B cell (primary cell): ENCODE measurements around the gene GSTO2. TPM values are rescaled to one million over a fixed set of nuclear protein-coding genes. Genes with fewer than 3 reads are reported as not detected.

Source experiments
- ATAC-seq: fragments of 200-7000 bp; cut with Tn5 transposase; one replicate; pipeline ENCODE4 v1.10.0; 2021; ENCODE audit warnings: low read depth, mild to moderate bottlenecking, moderate number of reproducible peaks, moderate library complexity
- CTCF ChIA-PET: fragments of 350-600 bp; sonication (Branson Sonifier 250); formaldehyde crosslinking; loops from one replicate; lab custom pipeline; 2021; ENCODE audit warnings: antibody characterized with exemption, inconsistent platforms; lab: Charles Lee
- POLR2A ChIA-PET: fragments of 350-600 bp; sonication (Branson Sonifier 250); formaldehyde crosslinking; loops from one replicate; lab custom pipeline; 2021; ENCODE audit warnings: antibody characterized with exemption; lab: Charles Lee
- DNase-seq: peaks from one replicate; pipeline ENCODE4 v3.0.0; 2013
- H2AFZ ChIP-seq: 2 replicates; pipeline ENCODE4 v1.6.1; 2012; ENCODE audit warnings: mild to moderate bottlenecking, low read depth, low read length; ENCODE audit not compliant: insufficient read depth, poor library complexity, severe bottlenecking
- H3K27ac ChIP-seq, 2 donors: 1 replicate in 1 of 2; 2 replicates in 1 of 2; pipeline ENCODE4 v1.5.1; 2012 to 2013; ENCODE audit warnings: low read length in 2 of 2, mild to moderate bottlenecking in 2 of 2, moderate library complexity in 1 of 2
- H3K27me3 ChIP-seq, 4 experiments: fragments of 200-600 bp in 1 of 4; sonication (generic) in 1 of 4; replicated peaks in 1 of 4; 1 replicate in 2 of 4; 2 replicates in 2 of 4; pipeline versions ENCODE4 v1.6.1 to v1.7.0; 2013 to 2016; ENCODE audit warnings: low read length in 3 of 4, mild to moderate bottlenecking in 2 of 4, mixed read lengths in 1 of 4, moderate library complexity in 1 of 4; ENCODE audit not compliant: insufficient read depth in 4 of 4, control insufficient read depth in 3 of 4; ENCODE audit errors: control extremely low read depth in 1 of 4
- H3K36me3 ChIP-seq, 2 experiments: replicated peaks in 1 of 2; 1 replicate in 1 of 2; 2 replicates in 1 of 2; pipeline versions ENCODE4 v1.6.1 to v1.7.1; 2013; ENCODE audit warnings: low read length in 1 of 2; ENCODE audit not compliant: insufficient read depth in 2 of 2, control insufficient read depth in 1 of 2; ENCODE audit errors: control extremely low read depth in 1 of 2, extremely low read depth in 1 of 2
- H3K4me1 ChIP-seq, 2 donors: fragments of 200-600 bp in 1 of 2; sonication (generic) in 1 of 2; 1 replicate in 1 of 2; 2 replicates in 1 of 2; pipeline versions ENCODE4 v1.5.1 to v1.6.1; 2013 to 2017; ENCODE audit warnings: low read length in 2 of 2; ENCODE audit not compliant: control insufficient read depth in 2 of 2, insufficient read depth in 2 of 2
- H3K4me2 ChIP-seq: replicated peaks from 2 replicates; pipeline ENCODE3; 2012; ENCODE audit warnings: mild to moderate bottlenecking, low read depth, low read length; ENCODE audit not compliant: poor library complexity, severe bottlenecking
- H3K4me3 ChIP-seq, 5 experiments: fragments of 200-600 bp in 1 of 5; sonication (generic) in 1 of 5; 1 replicate in 3 of 5; 2 replicates in 2 of 5; pipeline versions ENCODE4 v1.5.1 to v1.7.0; 2011 to 2016; ENCODE audit warnings: low read length in 4 of 5, mild to moderate bottlenecking in 4 of 5, low read depth in 2 of 5, control low read depth in 1 of 5, moderate library complexity in 1 of 5; ENCODE audit not compliant: insufficient read depth in 1 of 5; ENCODE audit errors: control extremely low read depth in 1 of 5, extremely low read depth in 1 of 5
- H3K79me2 ChIP-seq: fragments of 200-600 bp; sonication (generic); one replicate; pipeline ENCODE4 v1.6.0; 2016; ENCODE audit warnings: low read length; ENCODE audit not compliant: control insufficient read depth, insufficient read depth
- H3K9ac ChIP-seq: fragments of 200-600 bp; sonication (generic); 2 replicates; pipeline ENCODE4 v1.6.1; 2017; ENCODE audit warnings: mild to moderate bottlenecking, low read length, moderate library complexity
- H3K9me3 ChIP-seq, 3 donors: one replicate each; pipeline versions ENCODE4 v1.6.1 to v1.7.1; 2013; ENCODE audit warnings: low read length in 2 of 3; ENCODE audit not compliant: control insufficient read depth in 2 of 3, insufficient read depth in 1 of 3; ENCODE audit errors: control extremely low read depth in 1 of 3
- H4K20me1 ChIP-seq: 2 replicates; pipeline ENCODE4 v1.6.0; 2012; ENCODE audit warnings: mild to moderate bottlenecking, low read length; ENCODE audit not compliant: insufficient read depth, control insufficient read depth, poor library complexity, severe bottlenecking
- H3K27ac Mint-ChIP-seq: one replicate; pipeline ENCODE4 v1.8.0; 2021; ENCODE audit warnings: mixed read lengths
- H3K27me3 Mint-ChIP-seq: one replicate; pipeline ENCODE4 v1.8.0; 2021; ENCODE audit warnings: mixed read lengths
- H3K4me1 Mint-ChIP-seq: one replicate; pipeline ENCODE4 v1.8.0; 2021; ENCODE audit warnings: mixed read lengths
- H3K4me3 Mint-ChIP-seq: one replicate; pipeline ENCODE4 v1.8.0; 2021; ENCODE audit warnings: mixed read lengths
- H3K9me3 Mint-ChIP-seq: one replicate; pipeline ENCODE4 v1.8.0; 2022; ENCODE audit warnings: mixed read lengths; ENCODE audit not compliant: insufficient read depth
- CTCF ChIP-seq: fragments of 200-600 bp; IDR thresholded peaks from one replicate; pipeline ENCODE4 v1.8.0; 2022; ENCODE audit warnings: antibody characterized with exemption, mild to moderate bottlenecking
- EZH2 ChIP-seq: IDR thresholded peaks from 2 replicates; pipeline ENCODE4 v1.6.1; 2012; ENCODE audit warnings: borderline replicate concordance, low read depth, mild to moderate bottlenecking, moderate library complexity, low read length; ENCODE audit not compliant: insufficient read depth, poor library complexity, severe bottlenecking
- WGBS: methylation state at CpG from one replicate; pipeline ENCODE4 v1.1.5; 2013; ENCODE audit warnings: missing lambda C conversion rate; ENCODE audit not compliant: insufficient coverage; 5-methylcytosine and 5-hydroxymethylcytosine counted together
- intact Hi-C: fragments of 100-400 bp; cut with micrococcal nuclease; formaldehyde crosslinking; loops from one replicate; pipeline ENCODE4 v1.10.0; 2022
- polyA plus RNA-seq: library from polyadenylated mRNA; depleted of rRNA; stranded (reverse); fragments of >200 nt; gene quantifications from 2 replicates; pipeline ENCODE4 v1.2.3, GENCODE V29; 2012
- total RNA-seq, 2 donors: library from RNA; stranded (reverse); fragments of 120-200 nt in 1 of 2; gene quantifications; 1 replicate in 1 of 2; 2 replicates in 1 of 2; pipeline versions ENCODE4 v1.2.3 to v1.2.4, GENCODE V29; 2013 to 2022

GSTO2 gene
- total and polyA plus RNA-seq, 2 donors (not counting 1 experiment from before 2014, with no cell fraction given), result 0.16 to 0.89 TPM

GRCh38 chr10:104333032-104333727, 64.2 kb downstream of the GSTO2 start:
- Mint-ChIP-seq H3K27ac (peak overlapping the region; percentile 59), H3K27me3 (no peaks in the 10 kb centered on the region), H3K4me1 (peaks cover 88% of the 10 kb centered on the region), H3K9me3 (no peaks in the 10 kb centered on the region), H3K4me3 (peak overlapping the region; percentile 13)
- Histone ChIP-seq H3K4me2 (no peak overlapping the region), H3K4me3 (no peak overlapping the region), H3K4me1 (peaks cover 65 to 82% of the 10 kb centered on the region in 2 donors), H4K20me1 (peaks cover 92% of the 10 kb centered on the region), H2AFZ (no peak overlapping the region), H3K27me3 (no peaks in the 10 kb centered on the region), H3K9ac (no peak overlapping the region), H3K27ac (no peak overlapping the region), H3K79me2 (peaks cover 99% of the 10 kb centered on the region), H3K36me3 (peaks cover 0 to 9% of the 10 kb centered on the region in 2 experiments), H3K9me3 (no peaks in the 10 kb centered on the region)
- intact Hi-C loops, result no loop called here
- WGBS, result 100% methylated on average over 3 of the region's 13 CpGs
- DNase-seq (no peak), ATAC-seq (no peak)
- TF ChIP-seq CTCF (no peak), EZH2 (no peak)
- ChIA-PET POLR2A (no interaction called here), CTCF (interaction anchor here (2.4 to 7.8 kb wide), 3 partner anchors 15 to 27 kb away, joined by 6 to 111 read pairs (median 42); partner anchors contain the start of gene CFAP58)

DNA sequence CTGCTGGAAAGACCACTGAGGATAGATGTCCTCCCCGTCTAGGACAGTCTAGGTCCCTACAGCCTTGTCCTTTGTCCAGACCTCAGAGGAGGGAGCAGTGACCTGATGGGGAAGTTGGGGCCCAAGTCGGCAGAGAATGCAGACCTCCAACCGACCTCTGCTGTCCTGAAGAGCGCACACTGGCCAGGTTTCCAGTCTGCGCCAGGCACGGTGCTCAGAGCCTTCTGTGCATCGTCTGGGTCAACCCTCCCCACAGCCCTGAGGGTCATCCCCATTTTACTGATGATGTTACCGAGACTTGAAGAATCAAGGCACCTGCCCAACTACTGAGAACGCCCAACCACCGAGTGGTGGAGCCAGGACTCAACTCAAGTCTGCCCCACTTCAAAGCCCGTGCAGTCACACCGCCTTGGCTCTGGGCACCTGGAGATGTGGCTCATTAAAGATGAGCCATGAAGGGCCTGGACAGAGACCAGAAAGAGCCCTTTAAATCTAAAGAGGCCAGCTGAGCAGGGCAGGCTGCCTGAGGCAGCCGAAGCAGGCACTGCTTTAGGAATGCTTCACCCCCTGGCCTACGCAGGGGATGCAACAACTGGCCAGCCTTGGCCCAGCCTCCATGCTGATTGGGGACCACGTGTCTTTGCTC, 64.9 kb downstream of the GSTO2 start:
- TF ChIP-seq CTCF, result no peak
- no peak for TF ChIP-seq EZH2
- H3K27me3 Mint-ChIP-seq, result no peaks in the 10 kb centered on the region
- ATAC-seq, result no peak
- ChIA-PET CTCF (interaction anchor here (1.6 to 7.1 kb wide), 4 partner anchors 11 to 27 kb away, joined by 3 to 111 read pairs (median 34); partner anchors contain the start of gene CFAP58), POLR2A (no interaction called here)
- no peak overlapping the region for H3K4me2 ChIP-seq
- H3K4me1 Mint-ChIP-seq, result peaks cover 83% of the 10 kb centered on the region
- peaks cover 58 to 76% of the 10 kb centered on the region in 2 donors for H3K4me1 ChIP-seq
- H4K20me1 ChIP-seq, result peaks cover 86% of the 10 kb centered on the region
- peak overlapping the region; percentile 13 for H3K4me3 Mint-ChIP-seq
- no peaks in the 10 kb centered on the region for H3K27me3 ChIP-seq
- no peak for DNase-seq
- H3K27ac ChIP-seq, result no peak overlapping the region
- no peak overlapping the region for H2AFZ ChIP-seq
- intact Hi-C loops, result no loop called here
- no peak overlapping the region for H3K9ac ChIP-seq
- 86% methylated on average over 15 of the region's 15 CpGs for WGBS
- H3K79me2 ChIP-seq, result peaks cover 95% of the 10 kb centered on the region
- H3K4me3 ChIP-seq, result no peak overlapping the region
- peaks cover 0 to 9% of the 10 kb centered on the region in 2 experiments for H3K36me3 ChIP-seq
- no peaks in the 10 kb centered on the region for H3K9me3 Mint-ChIP-seq
- no peaks in the 10 kb centered on the region for H3K9me3 ChIP-seq
- peak overlapping the region; percentile 59 for H3K27ac Mint-ChIP-seq
